IPS-18a (cell line): ENCODE data around the gene DPP7.
"Not testable (repeated sequence)": the region's sequence is repeated elsewhere in the genome, so short reads cannot be mapped to it uniquely, and the experiment has no call there.

ENCODE experiments used
- H3K27ac ChIP-seq: one replicate; pipeline ENCODE4 v1.5.1; 2013; ENCODE audit warnings: low read length
- H3K27me3 ChIP-seq: one replicate; pipeline ENCODE4 v1.6.1; 2013; ENCODE audit warnings: mild to moderate bottlenecking, low read length; ENCODE audit not compliant: control insufficient read depth, insufficient read depth
- H3K36me3 ChIP-seq: one replicate; pipeline ENCODE4 v1.6.1; 2013; ENCODE audit warnings: low read depth, low read length; ENCODE audit not compliant: control insufficient read depth
- H3K4me1 ChIP-seq: one replicate; pipeline ENCODE4 v1.6.1; 2013; ENCODE audit warnings: low read depth, low read length; ENCODE audit not compliant: control insufficient read depth
- H3K4me3 ChIP-seq: one replicate; pipeline ENCODE4 v1.5.1; 2013; ENCODE audit warnings: low read length
- H3K9ac ChIP-seq: one replicate; pipeline ENCODE4 v1.6.1; 2013; ENCODE audit warnings: mild to moderate bottlenecking, low read length, moderate library complexity
- H3K9me3 ChIP-seq: one replicate; pipeline ENCODE4 v1.6.1; 2013; ENCODE audit warnings: low read depth, low read length; ENCODE audit not compliant: control insufficient read depth

DPP7 gene

DNA sequence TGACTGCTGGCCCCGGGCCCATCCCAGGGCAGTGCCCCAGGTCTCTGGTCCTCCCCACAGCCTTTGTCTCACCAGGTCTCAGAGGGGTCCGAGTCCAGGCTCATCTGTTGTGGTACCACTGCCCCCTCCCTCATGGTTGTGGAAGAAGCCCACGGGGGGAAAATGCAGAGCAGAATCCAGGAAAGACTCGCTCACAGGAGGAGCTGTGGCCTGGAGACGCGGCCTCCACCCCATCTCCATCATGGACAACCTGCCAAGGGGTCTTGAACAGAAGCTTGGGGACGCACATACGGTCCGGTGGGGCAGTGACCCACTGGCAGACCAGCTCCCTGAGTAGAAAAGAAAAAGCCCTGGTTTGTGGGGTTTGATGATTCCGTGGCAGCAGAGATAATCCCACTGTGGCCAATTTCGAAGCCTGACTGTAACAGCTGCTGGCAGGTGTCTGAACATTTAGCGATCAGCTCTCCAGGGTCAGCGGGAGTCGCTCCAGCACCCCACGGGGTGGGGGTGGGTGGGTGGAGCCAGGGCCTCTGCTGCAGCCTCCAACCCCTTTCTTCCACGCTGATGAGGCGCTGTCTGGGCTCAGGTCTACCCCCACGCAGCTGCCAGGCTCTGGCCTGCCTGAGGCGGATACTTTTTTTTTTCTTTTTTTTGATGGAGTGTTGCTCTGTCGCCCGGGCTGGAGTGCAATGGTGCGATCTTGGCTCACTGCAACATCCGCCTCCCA is 22.5 kb upstream of the DPP7 start:
- Histone ChIP-seq H3K36me3 (no peaks in the 10 kb centered on the region), H3K4me1 (no peaks in the 10 kb centered on the region), H3K9me3 (no peaks in the 10 kb centered on the region), H3K9ac (no peak overlapping the region), H3K27ac (no peak overlapping the region), H3K4me3 (no peak overlapping the region), H3K27me3 (peaks cover 79% of the 10 kb centered on the region)

DNA sequence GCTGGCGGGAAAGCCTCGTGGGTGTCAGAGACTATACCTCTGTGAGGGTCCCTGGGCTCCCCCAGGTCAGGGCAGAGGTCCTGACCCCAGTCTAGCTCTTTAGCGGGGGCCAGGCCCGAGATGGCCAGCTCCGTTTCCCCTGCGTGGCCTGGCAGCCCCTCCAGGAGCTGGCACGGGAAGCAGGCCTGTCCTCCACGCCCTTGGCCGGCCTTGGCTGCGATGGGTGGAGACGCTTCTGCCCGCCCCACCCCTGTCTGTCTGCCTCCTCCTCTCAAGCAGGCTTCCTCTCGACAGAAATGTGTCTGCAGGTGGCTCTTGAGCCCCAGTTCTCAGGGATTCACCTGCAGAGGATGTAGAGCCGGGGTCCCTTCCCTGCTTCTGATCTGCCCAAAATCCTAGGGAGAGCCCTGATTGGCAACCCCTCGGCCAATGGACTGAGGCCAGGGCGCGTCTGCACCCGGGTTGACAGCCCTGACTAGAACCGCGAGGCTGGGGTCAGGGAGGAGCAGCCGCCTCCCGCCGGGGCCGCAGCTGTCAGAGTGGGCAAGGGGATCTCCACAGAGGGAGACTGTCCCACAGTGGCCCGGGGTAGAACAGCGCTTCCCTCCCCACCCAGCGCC is 21.8 kb upstream of the DPP7 start:
- Histone ChIP-seq H3K27me3 (peaks cover 77% of the 10 kb centered on the region), H3K36me3 (no peaks in the 10 kb centered on the region), H3K27ac (no peak overlapping the region), H3K4me1 (no peaks in the 10 kb centered on the region), H3K9ac (no peak overlapping the region), H3K9me3 (no peaks in the 10 kb centered on the region), H3K4me3 (no peak overlapping the region)

DNA sequence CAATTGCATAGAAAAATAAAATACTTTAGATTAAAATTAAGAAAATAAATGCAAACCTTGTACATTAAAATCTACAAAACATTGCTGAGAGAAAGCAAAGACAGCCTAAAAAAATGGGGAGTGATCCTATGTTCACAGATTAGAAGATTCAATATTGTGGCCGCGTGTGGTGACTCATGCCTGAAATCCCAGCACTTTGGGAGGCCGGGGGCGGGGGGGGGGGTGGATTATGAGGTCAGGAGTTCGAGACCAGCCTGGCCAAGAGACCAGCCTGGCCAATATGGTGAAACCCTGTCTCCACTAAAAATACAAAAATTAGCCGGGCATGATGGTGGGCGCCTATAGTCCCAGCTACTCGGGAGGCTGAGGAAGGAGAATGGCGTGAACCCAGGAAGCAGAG is 20.6 kb upstream of the DPP7 start:
- H3K27me3 ChIP-seq, result peaks cover 77% of the 10 kb centered on the region
- not testable (repeated sequence) for H3K4me1 ChIP-seq, H3K4me3 ChIP-seq

DNA sequence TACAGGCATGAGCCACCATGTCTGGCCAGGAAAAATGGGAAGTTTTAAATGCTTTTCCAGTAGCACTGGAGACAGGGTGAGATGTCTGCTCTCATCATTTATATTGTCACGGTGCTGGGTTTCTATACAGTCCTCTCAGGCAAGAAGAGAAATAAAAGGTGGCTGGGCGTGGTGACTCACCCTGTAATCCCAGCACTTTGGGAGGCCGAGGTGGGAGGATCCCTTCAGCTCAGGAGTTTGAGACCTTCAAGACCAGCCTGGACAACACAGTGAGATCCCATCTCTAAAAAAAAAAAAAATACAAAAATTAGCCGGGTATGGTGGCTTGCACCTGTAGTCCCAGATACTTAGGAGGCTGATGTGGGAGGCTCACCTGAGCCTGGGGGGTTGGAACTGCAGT is 19.7 kb upstream of the DPP7 start:
- Histone ChIP-seq H3K27me3 (peaks cover 68% of the 10 kb centered on the region), H3K4me1 (no peaks in the 10 kb centered on the region), H3K36me3 (no peaks in the 10 kb centered on the region)

More for the DNA sequence above, 20.6 kb upstream of the DPP7 start:
- H3K36me3 ChIP-seq, H3K9ac ChIP-seq, H3K27ac ChIP-seq, H3K9me3 ChIP-seq: not testable (repeated sequence)

DNA sequence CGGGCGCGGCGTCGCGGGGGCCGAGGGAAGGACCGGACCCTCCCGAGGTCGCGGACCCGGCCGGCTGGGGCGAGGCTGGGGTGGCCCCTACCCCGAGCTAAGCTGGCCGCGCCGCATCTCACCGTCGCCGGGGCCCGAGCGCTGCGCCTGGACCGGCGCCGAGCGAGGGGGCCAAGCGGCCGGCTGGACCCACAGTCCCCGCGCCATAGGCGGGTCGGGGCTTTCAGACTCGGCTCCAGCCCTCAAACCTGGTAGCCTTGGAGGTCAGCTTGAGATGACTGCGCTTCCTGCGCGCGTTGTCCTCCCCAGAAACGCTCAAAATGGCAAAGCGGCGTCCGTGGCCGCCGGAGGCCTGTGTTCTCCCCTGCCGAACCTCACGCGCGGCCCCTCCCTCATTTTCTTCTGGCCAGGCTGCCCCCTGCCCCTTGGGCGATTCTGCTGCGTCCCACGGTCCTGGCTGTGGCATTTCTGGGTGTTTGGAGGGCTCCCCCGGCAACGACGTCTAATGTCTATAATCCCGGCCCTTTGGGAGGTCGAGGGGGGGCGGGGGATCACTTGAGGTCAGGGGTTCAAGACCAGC is 15.7 kb upstream of the DPP7 start:
- no peaks in the 10 kb centered on the region for H3K36me3 ChIP-seq
- no peak overlapping the region for H3K27ac ChIP-seq
- H3K9ac ChIP-seq, result peak overlapping the region; percentile 58
- H3K4me3 ChIP-seq, result peak overlapping the region; percentile 72
- peaks cover 5% of the 10 kb centered on the region for H3K4me1 ChIP-seq
- no peaks in the 10 kb centered on the region for H3K9me3 ChIP-seq
- H3K27me3 ChIP-seq, result peaks cover 40% of the 10 kb centered on the region

More for the DNA sequence above, 19.7 kb upstream of the DPP7 start:
- Histone ChIP-seq H3K9me3 (no peaks in the 10 kb centered on the region), H3K27ac (no peak overlapping the region), H3K9ac (no peak overlapping the region), H3K4me3 (no peak overlapping the region)

DNA sequence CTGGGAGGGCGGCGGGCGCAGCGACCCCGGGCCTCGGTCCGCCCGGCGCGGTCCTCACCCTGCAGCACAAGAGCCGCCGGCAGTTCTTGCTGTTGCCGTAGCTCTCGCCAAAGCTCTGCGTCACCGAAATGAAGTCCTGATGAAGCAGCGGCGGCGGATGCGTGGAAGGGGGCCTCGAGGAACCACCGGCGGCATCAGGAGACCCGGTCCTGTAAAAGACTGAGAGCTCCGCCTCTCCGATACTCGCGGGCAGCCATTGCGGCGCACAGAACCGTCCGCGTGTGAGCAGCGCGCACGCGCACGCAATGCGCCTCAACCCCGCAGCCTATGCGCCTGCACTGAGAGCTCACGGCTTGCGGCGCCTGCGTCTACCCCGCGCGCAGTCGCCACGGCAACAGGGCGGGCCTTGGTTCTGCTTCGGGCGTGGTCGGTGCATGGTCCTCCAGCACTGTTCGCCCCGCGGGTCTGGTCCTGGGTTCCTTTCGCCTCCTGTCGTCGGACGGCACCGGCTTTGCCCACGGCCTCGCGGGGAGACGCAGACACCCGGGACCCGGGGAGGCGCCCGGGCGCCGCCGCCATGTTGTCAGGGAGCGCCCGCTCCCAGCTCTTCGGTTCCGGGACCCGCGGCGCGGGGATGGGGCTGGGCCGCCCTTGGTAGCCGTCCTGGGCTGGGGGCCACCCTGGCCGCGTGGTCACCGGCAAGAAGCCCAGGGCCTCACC is 15.1 kb upstream of the DPP7 start:
- Histone ChIP-seq H3K36me3 (no peaks in the 10 kb centered on the region), H3K27ac (no peak overlapping the region), H3K27me3 (peaks cover 35% of the 10 kb centered on the region), H3K4me3 (peak overlapping the region; percentile 72), H3K9me3 (no peaks in the 10 kb centered on the region), H3K4me1 (peaks cover 5% of the 10 kb centered on the region), H3K9ac (peak overlapping the region; percentile 58)

DNA sequence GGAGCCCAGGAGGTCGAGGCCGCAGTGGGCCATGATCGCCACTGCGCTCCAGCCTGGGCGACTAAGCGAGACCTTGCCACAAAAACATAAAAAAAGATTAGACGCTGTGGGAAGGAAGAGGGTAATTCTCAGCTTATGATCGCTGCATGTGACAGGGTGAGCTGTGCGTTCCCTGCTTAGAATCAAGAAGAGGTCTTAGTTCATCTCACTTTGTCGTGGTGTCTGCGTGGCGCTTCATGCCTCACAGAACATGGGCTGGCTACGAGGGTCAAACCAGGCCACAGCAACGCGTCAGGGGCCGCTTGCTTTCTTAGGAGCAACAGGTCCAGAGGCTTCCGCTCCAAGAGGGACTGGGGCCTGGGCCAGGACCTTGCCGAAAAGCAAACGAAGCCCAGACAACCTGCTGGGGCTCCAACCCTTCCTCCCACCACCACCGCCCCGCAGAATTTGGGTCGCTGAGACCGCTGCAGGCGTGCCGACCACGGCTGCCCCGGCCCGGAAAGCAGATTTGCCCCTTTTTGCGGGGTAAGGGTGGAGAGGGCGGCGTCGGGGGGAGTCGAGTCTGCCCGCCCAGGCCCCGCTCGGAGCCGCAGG is 14.4 kb upstream of the DPP7 start:
- Histone ChIP-seq H3K27me3 (peaks cover 35% of the 10 kb centered on the region), H3K36me3 (no peaks in the 10 kb centered on the region), H3K9me3 (no peaks in the 10 kb centered on the region), H3K4me3 (peak overlapping the region; percentile 72), H3K4me1 (peaks cover 5% of the 10 kb centered on the region), H3K27ac (no peak overlapping the region), H3K9ac (peak overlapping the region; percentile 58)

DNA sequence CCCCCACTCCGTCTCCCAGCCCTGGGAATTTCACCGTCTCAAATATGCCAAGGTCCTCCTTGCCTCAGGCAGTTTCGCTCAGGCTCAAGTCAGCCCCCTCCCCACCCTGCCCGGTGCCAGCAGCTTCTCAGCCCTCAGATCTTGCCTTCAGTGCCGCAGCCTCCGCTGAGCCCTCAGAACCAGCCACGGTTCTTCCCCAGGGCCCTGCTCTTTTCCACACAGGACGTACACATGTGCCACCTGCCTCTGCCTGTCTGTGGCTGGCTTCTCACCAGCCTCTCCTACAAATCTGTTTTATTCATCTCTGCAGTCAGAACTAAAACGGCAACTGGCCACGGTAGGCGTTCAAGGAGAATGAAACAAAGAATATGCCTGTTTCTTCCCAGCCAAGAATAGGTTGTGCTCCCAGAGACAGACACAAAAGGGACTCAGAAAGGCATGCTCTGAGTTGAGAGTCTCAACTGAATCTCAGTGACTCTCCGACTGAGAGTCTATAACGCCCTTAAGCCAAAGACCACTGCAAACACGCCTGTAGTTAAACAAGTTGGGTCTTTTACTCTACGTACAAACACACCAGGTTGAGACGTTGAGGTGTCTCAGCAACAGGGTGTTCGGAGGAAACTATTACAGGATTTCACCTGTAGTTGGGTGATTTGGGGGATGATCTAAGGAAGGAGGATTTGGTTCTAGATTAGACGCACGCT is 13.8 kb upstream of the DPP7 start:
- no peaks in the 10 kb centered on the region for H3K9me3 ChIP-seq
- H3K9ac ChIP-seq, result peak overlapping the region; percentile 58
- H3K4me3 ChIP-seq, result peak overlapping the region; percentile 72
- peaks cover 34% of the 10 kb centered on the region for H3K27me3 ChIP-seq
- H3K36me3 ChIP-seq, result no peaks in the 10 kb centered on the region
- no peak overlapping the region for H3K27ac ChIP-seq
- peaks cover 5% of the 10 kb centered on the region for H3K4me1 ChIP-seq

DNA sequence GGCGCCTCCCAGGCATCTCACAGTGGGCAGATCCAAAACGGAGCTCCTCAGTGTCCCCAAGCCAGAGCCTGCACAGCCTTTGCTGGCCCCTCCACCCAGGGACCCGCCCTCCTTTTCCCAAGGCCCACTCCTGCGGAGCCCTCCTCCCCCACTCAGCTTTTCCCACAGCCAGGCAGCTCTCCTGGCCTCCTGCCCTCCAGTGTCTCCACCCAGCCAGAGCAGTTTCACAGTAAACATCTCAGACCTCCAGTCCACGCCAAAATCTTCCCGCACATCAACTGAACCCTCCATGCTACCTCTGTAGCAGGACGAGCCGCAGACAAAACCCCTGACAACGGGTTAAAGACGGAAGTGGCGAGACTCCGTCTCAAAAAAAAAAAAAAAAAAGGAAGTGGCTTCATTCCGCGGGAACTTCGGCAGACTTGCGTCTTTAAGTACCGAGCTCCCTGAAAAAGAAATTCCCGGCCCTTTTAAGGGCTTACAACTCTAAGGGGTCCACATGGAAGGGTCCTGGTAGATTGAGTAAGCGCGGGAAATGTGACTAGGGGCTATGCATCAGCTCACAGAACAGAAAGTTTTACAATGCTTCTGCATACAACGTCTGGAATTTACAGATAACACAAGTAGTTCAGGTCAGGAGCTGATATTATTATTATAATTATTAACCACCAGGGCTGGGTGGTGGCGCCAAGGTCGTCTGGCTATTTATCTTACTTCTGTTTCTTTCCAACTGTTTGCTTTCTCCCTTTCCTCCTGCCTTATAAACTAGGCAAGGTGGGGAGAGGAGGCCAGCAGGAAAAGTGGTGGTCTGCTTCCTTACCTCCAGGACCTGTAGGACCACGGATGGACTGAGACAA is 13.0 kb upstream of the DPP7 start:
- no peak overlapping the region for H3K9ac ChIP-seq
- peaks cover 28% of the 10 kb centered on the region for H3K27me3 ChIP-seq
- peaks cover 5% of the 10 kb centered on the region for H3K4me1 ChIP-seq
- no peaks in the 10 kb centered on the region for H3K9me3 ChIP-seq
- no peaks in the 10 kb centered on the region for H3K36me3 ChIP-seq
- no peak overlapping the region for H3K27ac ChIP-seq
- no peak overlapping the region for H3K4me3 ChIP-seq

DNA sequence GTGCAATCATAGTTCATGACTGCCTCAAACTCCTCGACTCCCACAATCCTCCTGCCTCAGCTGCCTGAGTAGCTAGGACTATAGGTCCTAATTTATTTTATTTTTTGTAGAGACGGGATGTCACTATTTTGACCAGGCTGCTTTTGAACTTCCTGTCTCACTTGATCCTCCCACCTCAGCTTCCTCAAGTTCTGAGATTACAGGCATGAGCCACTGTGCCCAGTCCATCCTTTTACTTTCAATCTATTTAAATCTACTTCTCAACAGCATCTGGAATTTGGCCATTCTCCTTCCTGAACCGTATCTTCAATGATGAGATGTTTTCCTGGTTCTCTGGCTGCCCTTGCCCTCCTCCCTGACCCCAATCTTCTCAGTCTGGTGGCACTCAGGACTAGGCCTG is 12.3 kb upstream of the DPP7 start:
- H3K4me1 ChIP-seq, result peaks cover 5% of the 10 kb centered on the region
- H3K9me3 ChIP-seq, result no peaks in the 10 kb centered on the region
- no peak overlapping the region for H3K27ac ChIP-seq
- peaks cover 23% of the 10 kb centered on the region for H3K27me3 ChIP-seq
- no peak overlapping the region for H3K9ac ChIP-seq
- H3K36me3 ChIP-seq, result no peaks in the 10 kb centered on the region
- H3K4me3 ChIP-seq, result no peak overlapping the region
